ENCODE data around the gene ENTPD8.

DNA sequence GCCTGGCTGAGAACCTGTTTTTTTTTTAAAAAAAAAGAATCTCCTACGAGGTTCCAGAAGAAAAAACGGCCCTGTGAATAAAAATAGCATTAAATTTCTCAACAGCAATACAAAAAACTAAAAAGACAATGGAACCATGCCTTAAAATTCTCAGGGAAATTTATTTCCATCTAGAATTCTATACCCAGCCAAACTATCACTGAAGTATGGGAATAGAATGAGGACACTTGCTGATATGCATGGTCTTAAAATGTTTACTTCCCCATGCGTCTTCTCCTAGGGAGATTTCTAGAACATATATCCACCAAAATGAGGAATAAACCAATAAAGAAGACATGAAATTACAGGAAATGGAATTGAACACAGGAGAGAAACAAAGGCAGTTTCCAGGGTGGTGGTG is 34.5 kb upstream of the ENTPD8 start:
- TF ChIP-seq ZNF274 (IDR thresholded peaks at IDR 0.05; ENCODE audit: low read depth, low read length): no peak
- TF ChIP-seq SUZ12 (IDR thresholded peaks at IDR 0.05; ENCODE audit: extremely low read depth, insufficient read depth, insufficient read length): no peak
